GM19467 (cell line): ENCODE results near the gene NFKBIZ.

Experiments
- ATAC-seq: cut with Tn5 transposase; IDR thresholded peaks from one replicate; pipeline ENCODE4 v1.9.1; 2021; ENCODE audit warnings: mild to moderate bottlenecking, moderate library complexity; ENCODE audit not compliant: unreplicated experiment

The NFKBIZ gene

GRCh38 chr3:101824702-101825101 lies 24.6 kb upstream of the NFKBIZ start:
- ATAC-seq = no peak

DNA sequence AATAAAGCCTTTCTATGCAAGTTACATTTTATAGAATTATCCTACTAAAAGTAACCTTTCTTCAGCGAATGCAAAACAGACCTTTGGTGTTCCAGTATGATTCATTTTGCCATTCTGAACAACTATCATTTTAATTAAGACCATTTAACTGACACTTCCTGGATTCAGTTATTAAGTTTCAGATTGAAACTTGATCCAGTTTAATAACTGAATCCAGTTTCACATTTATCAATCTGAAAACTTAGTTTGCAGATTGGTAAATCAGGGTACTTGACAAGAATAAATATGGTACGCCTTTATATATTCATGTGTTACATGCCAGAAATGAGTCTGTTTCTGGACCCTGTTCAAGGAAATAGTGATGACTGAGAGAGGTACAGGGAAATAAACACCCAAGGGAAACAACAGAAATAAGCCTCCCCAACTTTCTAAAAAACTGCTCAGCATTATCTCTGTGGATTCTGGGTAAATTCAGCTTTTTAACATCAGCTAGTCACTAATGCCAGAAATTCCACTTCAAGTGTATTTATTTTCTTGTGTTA lies 23.3 kb upstream of the NFKBIZ start:
- ATAC-seq = no peak

GRCh38 chr3:101827211-101828174 lies 21.8 kb upstream of the NFKBIZ start:
- ATAC-seq = peak; percentile 82

- no peak for ATAC-seq
Observed at GRCh38 chr3:101828276-101828675, 21.0 kb upstream of the NFKBIZ start.

GRCh38 chr3:101828691-101829436 lies 20.4 kb upstream of the NFKBIZ start:
- ATAC-seq = peak; percentile 38

- no peak for ATAC-seq
Observed at GRCh38 chr3:101829437-101829830, 19.9 kb upstream of the NFKBIZ start.

- no peak for ATAC-seq
Observed at GRCh38 chr3:101829874-101830273, 19.4 kb upstream of the NFKBIZ start.

DNA sequence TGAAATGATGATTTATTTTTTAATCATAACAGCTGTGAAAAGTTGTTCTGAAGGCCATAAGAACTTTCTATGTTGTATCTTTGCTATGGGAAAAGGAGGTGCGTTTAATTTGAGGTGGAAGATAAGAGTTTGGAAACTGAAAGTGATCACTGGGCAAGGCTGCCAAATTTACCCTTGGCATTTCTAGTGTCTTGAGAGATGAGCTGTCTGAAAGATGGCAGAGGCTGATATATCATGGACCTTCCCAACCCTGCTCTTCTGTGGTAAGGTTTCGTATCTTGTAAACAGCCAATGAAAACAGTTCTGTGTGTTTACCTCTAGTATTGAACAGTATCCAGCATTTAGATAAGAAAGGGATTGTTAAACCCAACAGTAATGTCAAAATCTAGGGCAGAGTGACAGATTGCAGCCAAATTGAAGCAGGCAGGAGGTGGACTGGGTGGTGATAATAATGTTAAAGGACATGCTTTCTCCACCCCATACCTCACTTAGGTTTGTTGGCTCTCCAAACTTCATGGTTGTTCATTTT lies 15.8 kb upstream of the NFKBIZ start:
- no peak for ATAC-seq

DNA sequence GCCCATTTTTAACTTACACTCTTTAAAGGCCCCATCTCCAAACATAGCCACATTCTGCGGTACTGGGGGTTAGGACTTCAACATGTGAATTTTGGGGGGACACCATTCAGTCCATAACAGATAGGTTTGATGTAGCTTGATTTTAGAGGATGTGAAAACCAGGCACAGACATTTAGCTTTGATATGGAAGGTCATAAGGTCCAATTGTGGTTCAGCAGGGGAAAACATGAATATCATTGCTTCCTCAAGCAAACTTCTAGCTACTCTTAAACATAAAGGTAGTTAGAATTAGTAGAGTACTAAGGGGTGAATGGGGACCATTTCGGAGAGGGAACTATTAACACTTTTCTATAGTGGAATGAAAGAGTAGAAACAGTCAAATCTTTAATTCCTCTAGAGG lies 13.6 kb upstream of the NFKBIZ start:
- no peak for ATAC-seq

- no peak for ATAC-seq
Observed at GRCh38 chr3:101836160-101836559, 13.2 kb upstream of the NFKBIZ start.

GRCh38 chr3:101836652-101837598 lies 12.4 kb upstream of the NFKBIZ start:
- ATAC-seq = no peak

GRCh38 chr3:101838691-101839090 lies 10.6 kb upstream of the NFKBIZ start:
- no peak for ATAC-seq

GRCh38 chr3:101840066-101840465 lies 9.2 kb upstream of the NFKBIZ start:
- ATAC-seq = no peak

- ATAC-seq = no peak
Observed at GRCh38 chr3:101842245-101842934, 6.9 kb upstream of the NFKBIZ start.

DNA sequence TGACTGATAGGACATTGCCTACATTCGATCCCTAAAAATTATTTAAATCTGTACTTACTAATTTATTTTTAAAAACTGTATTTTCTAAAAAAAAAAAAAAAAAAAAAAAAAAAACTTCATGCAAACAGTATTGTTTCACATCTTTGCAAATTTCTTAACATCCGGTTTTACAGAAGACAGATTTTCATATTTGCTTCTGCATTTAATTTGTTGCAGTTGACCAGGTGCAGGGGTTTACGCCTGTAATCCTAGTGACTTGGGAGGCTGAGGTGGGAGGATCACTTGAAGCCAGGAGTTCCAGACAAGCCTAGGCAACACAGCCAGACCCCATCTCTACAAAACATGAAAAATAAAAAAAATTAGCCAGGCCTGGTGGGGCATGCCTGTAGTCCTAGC lies 6.4 kb upstream of the NFKBIZ start:
- no peak for ATAC-seq

GRCh38 chr3:101845425-101845824 lies 3.9 kb upstream of the NFKBIZ start:
- ATAC-seq = no peak

- no peak for ATAC-seq
Observed at GRCh38 chr3:101846709-101847108, 2.6 kb upstream of the NFKBIZ start.

GRCh38 chr3:101847328-101847727 lies 2.0 kb upstream of the NFKBIZ start:
- no peak for ATAC-seq

GRCh38 chr3:101848326-101848725 lies 988 bp upstream of the NFKBIZ start:
- no peak for ATAC-seq
